Small intestine (tissue), 7 donors: ENCODE measurements around the gene CDHR2. TPM values are rescaled to one million over a fixed set of nuclear protein-coding genes. Genes with fewer than 3 reads are reported as not detected.

ENCODE experiments used
- DNase-seq, 2 donors: peaks; one replicate each; pipeline versions ENCODE4 v3.0.0 to v3.0.0-alpha.2; 2013
- FAIRE-seq: peaks from 2 replicates; lab custom pipeline; 2012; peaks lifted over from hg19 to GRCh38; lab: Jason Lieb, UNC
- H3K27ac ChIP-seq, 3 donors: one replicate each; pipeline ENCODE4 v1.5.1; 2013; ENCODE audit warnings: low read length in 2 of 3, mild to moderate bottlenecking in 2 of 3, control low read depth in 1 of 3, inconsistent platforms in 1 of 3, low read depth in 1 of 3, moderate library complexity in 1 of 3
- H3K27me3 ChIP-seq, 3 donors: one replicate each; pipeline ENCODE4 v1.6.1; 2013; ENCODE audit warnings: low read length in 3 of 3, inconsistent platforms in 1 of 3; ENCODE audit not compliant: control insufficient read depth in 3 of 3, insufficient read depth in 3 of 3
- H3K36me3 ChIP-seq, 3 donors: one replicate each; pipeline ENCODE4 v1.6.1; 2013; ENCODE audit warnings: low read length in 3 of 3, inconsistent platforms in 1 of 3, low read depth in 1 of 3, mild to moderate bottlenecking in 1 of 3, moderate library complexity in 1 of 3; ENCODE audit not compliant: control insufficient read depth in 3 of 3, insufficient read depth in 2 of 3
- H3K4me1 ChIP-seq, 3 donors: one replicate each; pipeline ENCODE4 v1.6.1; 2013; ENCODE audit warnings: low read length in 2 of 3, inconsistent platforms in 1 of 3, low read depth in 1 of 3, mild to moderate bottlenecking in 1 of 3, moderate library complexity in 1 of 3; ENCODE audit not compliant: control insufficient read depth in 3 of 3, insufficient read depth in 2 of 3
- H3K4me3 ChIP-seq, 3 donors: one replicate each; pipeline ENCODE4 v1.5.1; 2013; ENCODE audit warnings: low read length in 3 of 3, control low read depth in 1 of 3, inconsistent platforms in 1 of 3, low read depth in 1 of 3, mild to moderate bottlenecking in 1 of 3, moderate library complexity in 1 of 3
- H3K9me3 ChIP-seq, 2 donors: one replicate each; pipeline ENCODE4 v1.6.1; 2013; ENCODE audit warnings: low read depth in 1 of 2, low read length in 1 of 2; ENCODE audit not compliant: control insufficient read depth in 2 of 2, insufficient read depth in 1 of 2
- WGBS, 3 donors: extraction: QIAGEN DNeasy Blood & Tissue Kit; methylation state at CpG; one replicate each; pipeline ENCODE4 v1.1.7; 2013; 5-methylcytosine and 5-hydroxymethylcytosine counted together
- polyA plus RNA-seq, 4 donors: library from polyadenylated mRNA; stranded (reverse) in 3 of 4; unstranded in 1 of 4; fragments of 200-250 nt in 3 of 4; fragments of 120-200 nt in 1 of 4; gene quantifications; one replicate each; pipeline versions ENCODE4 v1.2.1 to v1.2.3, GENCODE V29; 2013
- donor health status: healthy with polysubstance abuse.
- donor health status: control.
- donor health status: control.
- donor health status: Bipolar disorder and iron deficiency.
- donor health status: healthy.

Gene CDHR2
- polyA plus RNA-seq, 4 donors, result 50.1 to 545 (median 420) TPM

GRCh38 chr5:176514244-176514950 is 34.7 kb upstream of the CDHR2 start:
- 77 to 92% (median 80%) methylated on average over 11 of the region's 11 CpGs for WGBS, 3 donors
- H3K36me3 ChIP-seq, result no peaks in the 10 kb centered on the region
- H3K9me3 ChIP-seq, result no peaks in the 10 kb centered on the region
- no peaks in the 10 kb centered on the region for H3K27me3 ChIP-seq
- H3K27ac ChIP-seq, result no peak overlapping the region
- no peaks in the 10 kb centered on the region for H3K4me1 ChIP-seq
- FAIRE-seq, result no peak
- DNase-seq, result no peak
- no peak overlapping the region for H3K4me3 ChIP-seq

GRCh38 chr5:176515396-176515795 is 33.7 kb upstream of the CDHR2 start:
- Histone ChIP-seq H3K27me3 (no peaks in the 10 kb centered on the region), H3K4me1 (no peaks in the 10 kb centered on the region), H3K4me3 (no peak overlapping the region), H3K9me3 (no peaks in the 10 kb centered on the region), H3K27ac (no peak overlapping the region), H3K36me3 (no peaks in the 10 kb centered on the region)
- DNase-seq, result no peak
- 75 to 87% (median 83%) methylated on average over 4 of the region's 4 CpGs for WGBS, 3 donors
- FAIRE-seq, result no peak

- Histone ChIP-seq H3K4me1 (no peaks in the 10 kb centered on the region), H3K27ac (no peak overlapping the region), H3K4me3 (no peak overlapping the region), H3K9me3 (no peaks in the 10 kb centered on the region), H3K36me3 (no peaks in the 10 kb centered on the region), H3K27me3 (no peaks in the 10 kb centered on the region)
- 72 to 77% (median 73%) methylated on average over 7 of the region's 7 CpGs for WGBS, 3 donors
- no peak for DNase-seq
- FAIRE-seq, result no peak
These were observed 32.0 kb upstream of the CDHR2 start for GRCh38 chr5:176517053-176517661.

GRCh38 chr5:176519810-176520720 is 29.1 kb upstream of the CDHR2 start:
- no peaks in the 10 kb centered on the region for H3K27me3 ChIP-seq
- H3K4me3 ChIP-seq, result no peak overlapping the region
- peak in 1 of 2 donors; percentile 19 for DNase-seq
- WGBS, 3 donors, result 20 to 60% (median 35%) methylated on average over 16 of the region's 16 CpGs
- no peaks in the 10 kb centered on the region for H3K4me1 ChIP-seq
- FAIRE-seq, result no peak
- no peaks in the 10 kb centered on the region for H3K9me3 ChIP-seq
- no peak overlapping the region for H3K27ac ChIP-seq
- H3K36me3 ChIP-seq, result no peaks in the 10 kb centered on the region

GRCh38 chr5:176521286-176521685 is 27.9 kb upstream of the CDHR2 start:
- Histone ChIP-seq H3K27ac (no peak overlapping the region), H3K4me1 (no peaks in the 10 kb centered on the region), H3K27me3 (no peaks in the 10 kb centered on the region), H3K4me3 (no peak overlapping the region), H3K36me3 (peaks cover 0 to 4% (median 0%) of the 10 kb centered on the region in 3 donors), H3K9me3 (no peaks in the 10 kb centered on the region)
- 84 to 85% (median 85%) methylated on average over 7 of the region's 7 CpGs for WGBS, 3 donors
- FAIRE-seq (no peak), DNase-seq (no peak)

- 78 to 85% (median 80%) methylated on average over 10 of the region's 10 CpGs for WGBS, 3 donors
- H3K36me3 ChIP-seq, result peaks cover 0 to 7% (median 0%) of the 10 kb centered on the region in 3 donors
- no peaks in the 10 kb centered on the region for H3K4me1 ChIP-seq
- H3K9me3 ChIP-seq, result no peaks in the 10 kb centered on the region
- H3K27ac ChIP-seq, result no peak overlapping the region
- no peak overlapping the region for H3K4me3 ChIP-seq
- FAIRE-seq (no peak), DNase-seq (no peak)
- no peaks in the 10 kb centered on the region for H3K27me3 ChIP-seq
These were observed 27.4 kb upstream of the CDHR2 start for GRCh38 chr5:176521699-176522263.

- no peaks in the 10 kb centered on the region for H3K4me1 ChIP-seq
- 83 to 91% (median 88%) methylated on average over 6 of the region's 6 CpGs for WGBS, 3 donors
- no peaks in the 10 kb centered on the region for H3K27me3 ChIP-seq
- no peak for FAIRE-seq
- H3K36me3 ChIP-seq, result peaks cover 7 to 30% (median 16%) of the 10 kb centered on the region in 3 donors
- no peak overlapping the region for H3K4me3 ChIP-seq
- DNase-seq, result no peak
- no peak overlapping the region for H3K27ac ChIP-seq
- no peaks in the 10 kb centered on the region for H3K9me3 ChIP-seq
These were observed 25.0 kb upstream of the CDHR2 start for GRCh38 chr5:176524138-176524537.

GRCh38 chr5:176524987-176525386 is 24.2 kb upstream of the CDHR2 start:
- H3K4me3 ChIP-seq, result no peak overlapping the region
- no peak overlapping the region for H3K27ac ChIP-seq
- DNase-seq, result no peak
- H3K4me1 ChIP-seq, result no peaks in the 10 kb centered on the region
- no peaks in the 10 kb centered on the region for H3K27me3 ChIP-seq
- no peaks in the 10 kb centered on the region for H3K9me3 ChIP-seq
- WGBS, 3 donors, result 87 to 91% (median 87%) methylated on average over 15 of the region's 15 CpGs
- FAIRE-seq, result no peak
- H3K36me3 ChIP-seq, result peaks cover 14 to 38% (median 23%) of the 10 kb centered on the region in 3 donors
